Bronchial epithelial cell (primary cell): Measurements from ENCODE around the gene XDH. TPM values are rescaled to one million over a fixed set of nuclear protein-coding genes. Genes with fewer than 3 reads are reported as not detected.

Source experiments
- DNase-seq: peaks from one replicate; pipeline ENCODE4 v3.0.0-alpha.2; 2010; ENCODE audit warnings: low read depth
- FAIRE-seq: peaks from 2 replicates; lab custom pipeline; 2011; peaks lifted over from hg19 to GRCh38; lab: Jason Lieb, UNC
- H3K27me3 ChIP-seq: 2 replicates; pipeline ENCODE4 v1.5.1; 2011; ENCODE audit warnings: low read length; ENCODE audit not compliant: control insufficient read depth, insufficient read depth
- H3K36me3 ChIP-seq: 2 replicates; pipeline ENCODE4 v1.5.1; 2011; ENCODE audit warnings: low read length; ENCODE audit not compliant: control insufficient read depth, insufficient read depth
- H3K4me3 ChIP-seq: 2 replicates; pipeline ENCODE4 v1.5.1; 2011; ENCODE audit warnings: mild to moderate bottlenecking, low read depth, low read length, control low read depth
- CTCF ChIP-seq: IDR thresholded peaks from 2 replicates; pipeline ENCODE4 v1.5.1; 2011; ENCODE audit warnings: mild to moderate bottlenecking, moderate library complexity, low read length, control low read depth, inconsistent platforms; ENCODE audit not compliant: insufficient read depth, severe bottlenecking
- total RNA-seq: library from RNA; depleted of rRNA; stranded (reverse); fragments of >200 nt; gene quantifications from 2 replicates; pipeline ENCODE4 v1.2.1, GENCODE V29; 2014

XDH gene
- total RNA-seq, 1 donor from 2014 or later = 6.1 TPM

DNA sequence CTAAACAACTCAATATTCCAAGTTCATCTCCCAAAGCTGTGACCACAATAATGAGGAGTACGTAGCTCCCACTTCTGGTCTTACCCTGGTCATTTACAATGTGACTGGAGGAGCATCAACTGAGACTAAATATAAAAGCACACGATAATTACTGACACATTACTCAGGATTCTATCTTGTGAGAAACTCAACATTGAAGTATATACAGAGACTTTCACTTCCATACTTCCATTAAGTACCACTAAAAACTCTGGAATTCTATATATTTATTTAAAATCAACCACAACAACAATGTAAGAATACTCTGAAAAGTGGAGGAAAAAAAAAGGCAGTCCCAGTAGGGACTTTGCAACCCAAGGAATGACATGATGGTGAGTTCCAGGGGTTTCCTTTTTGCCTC is 61.4 kb downstream of the XDH start:
- H3K27me3 ChIP-seq = no peaks in the 10 kb centered on the region
- TF ChIP-seq CTCF = no peak
- no peaks in the 10 kb centered on the region for H3K36me3 ChIP-seq
- FAIRE-seq = no peak
- DNase-seq = no peak
- no peak overlapping the region for H3K4me3 ChIP-seq

GRCh38 chr2:31349684-31350083 is 64.9 kb downstream of the XDH start:
- FAIRE-seq (no peak), DNase-seq (no peak)
- TF ChIP-seq CTCF = no peak
- H3K36me3 ChIP-seq = no peaks in the 10 kb centered on the region
- H3K4me3 ChIP-seq = no peak overlapping the region
- H3K27me3 ChIP-seq = no peaks in the 10 kb centered on the region

DNA sequence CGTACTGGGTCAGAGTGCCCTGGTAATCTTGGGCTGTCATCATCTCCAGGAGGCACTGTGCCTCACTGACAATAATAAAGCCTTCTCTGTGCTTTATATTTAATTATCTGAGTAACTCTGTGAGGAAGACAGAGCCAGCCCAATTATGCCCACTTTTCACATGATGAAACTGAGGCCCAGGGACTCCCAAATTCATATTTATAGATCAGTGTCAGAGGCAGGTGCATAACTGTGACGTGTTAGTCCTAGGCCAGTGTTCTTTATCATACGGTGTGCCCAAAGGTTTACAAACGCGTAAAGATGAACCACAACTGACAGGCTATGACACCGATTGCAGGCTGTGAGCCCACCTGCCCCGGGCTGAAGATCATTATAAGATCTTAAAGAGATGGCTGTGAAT is 65.4 kb downstream of the XDH start:
- no peak overlapping the region for H3K4me3 ChIP-seq
- DNase-seq (no peak), FAIRE-seq (no peak)
- H3K27me3 ChIP-seq = no peaks in the 10 kb centered on the region
- H3K36me3 ChIP-seq = no peaks in the 10 kb centered on the region
- no peak for TF ChIP-seq CTCF

GRCh38 chr2:31348618-31349017 is 65.9 kb downstream of the XDH start:
- Histone ChIP-seq H3K4me3 (no peak overlapping the region), H3K36me3 (no peaks in the 10 kb centered on the region), H3K27me3 (no peaks in the 10 kb centered on the region)
- no peak for DNase-seq
- TF ChIP-seq CTCF = no peak
- no peak for FAIRE-seq

- DNase-seq = no peak
- FAIRE-seq = no peak
- H3K36me3 ChIP-seq = no peaks in the 10 kb centered on the region
- no peak for TF ChIP-seq CTCF
- H3K27me3 ChIP-seq = no peaks in the 10 kb centered on the region
- H3K4me3 ChIP-seq = no peak overlapping the region
Measured at GRCh38 chr2:31347750-31348149, 66.8 kb downstream of the XDH start.

- Histone ChIP-seq H3K27me3 (no peaks in the 10 kb centered on the region), H3K4me3 (no peak overlapping the region), H3K36me3 (no peaks in the 10 kb centered on the region)
- DNase-seq (no peak), FAIRE-seq (no peak)
- TF ChIP-seq CTCF = no peak
Measured at GRCh38 chr2:31347319-31347718, 67.2 kb downstream of the XDH start.
